ENCODE measurements around the gene FBXW9.
"Not testable (repeated sequence)": the region's sequence is repeated elsewhere in the genome, so short reads cannot be mapped to it uniquely, and the experiment has no call there.

The FBXW9 gene

GRCh38 chr19:12680034-12680433 lies 16.4 kb downstream of the FBXW9 start:
- DNase-seq (ENCODE audit: low read depth): no peak

- not testable (repeated sequence) for DNase-seq (ENCODE audit: low read depth)
Observed at GRCh38 chr19:12678039-12678438, 18.4 kb downstream of the FBXW9 start.

GRCh38 chr19:12676928-12677327 lies 19.5 kb downstream of the FBXW9 start:
- DNase-seq (ENCODE audit: low read depth): no peak

- DNase-seq (ENCODE audit: low read depth): peak; percentile 76
Observed at GRCh38 chr19:12676384-12676792, 20.0 kb downstream of the FBXW9 start.

- no peak for DNase-seq (ENCODE audit: low read depth)
Observed at GRCh38 chr19:12675940-12676339, 20.5 kb downstream of the FBXW9 start.

GRCh38 chr19:12675399-12675798 lies 21.0 kb downstream of the FBXW9 start:
- no peak for DNase-seq (ENCODE audit: low read depth)

- no peak for DNase-seq (ENCODE audit: low read depth)
Observed at GRCh38 chr19:12672744-12673143, 23.7 kb downstream of the FBXW9 start.

- DNase-seq (ENCODE audit: low read depth): no peak
Observed at GRCh38 chr19:12670159-12670928, 26.1 kb downstream of the FBXW9 start.

GRCh38 chr19:12669270-12670158 lies 26.9 kb downstream of the FBXW9 start:
- peak; percentile 81 for DNase-seq (ENCODE audit: low read depth)

- peak; percentile 60 for DNase-seq (ENCODE audit: low read depth)
Observed at GRCh38 chr19:12668932-12669269, 27.5 kb downstream of the FBXW9 start.

GRCh38 chr19:12668346-12668745 lies 28.1 kb downstream of the FBXW9 start:
- no peak for DNase-seq (ENCODE audit: low read depth)

- DNase-seq (ENCODE audit: low read depth): no peak
Observed at GRCh38 chr19:12667731-12668302, 28.6 kb downstream of the FBXW9 start.

- peak; percentile 75 for DNase-seq (ENCODE audit: low read depth)
Observed at GRCh38 chr19:12666265-12667048, 30.0 kb downstream of the FBXW9 start, which contains the start of the genes MAN2B1 and WDR83. MAN2B1 (minus strand) TSS chr19:12666742; CDS start chr19:12666701, 41 bp downstream. WDR83 (plus strand) TSS chr19:12666807; CDS start chr19:12669791, 2,984 bp downstream.

- DNase-seq (ENCODE audit: low read depth): no peak
Observed at GRCh38 chr19:12665671-12666264, 30.7 kb downstream of the FBXW9 start.

GRCh38 chr19:12665281-12665573 lies 31.2 kb downstream of the FBXW9 start:
- DNase-seq (ENCODE audit: low read depth): no peak

- peak; percentile 26 for DNase-seq (ENCODE audit: low read depth)
Observed at GRCh38 chr19:12664406-12665280, 31.8 kb downstream of the FBXW9 start.

- DNase-seq (ENCODE audit: low read depth): no peak
Observed at GRCh38 chr19:12660980-12661379, 35.5 kb downstream of the FBXW9 start.

GRCh38 chr19:12657966-12658365 lies 38.5 kb downstream of the FBXW9 start:
- DNase-seq (ENCODE audit: low read depth): no peak

GRCh38 chr19:12656899-12657571 lies 39.4 kb downstream of the FBXW9 start:
- DNase-seq (ENCODE audit: low read depth): no peak

GRCh38 chr19:12655546-12655945 lies 40.9 kb downstream of the FBXW9 start:
- DNase-seq (ENCODE audit: low read depth): no peak
